NCI-H2196 treated with DMSO at 0.1 percent for 48 hours (cell line): ENCODE data around the gene NUCB2.

Experiments
- DNase-seq: peaks from one replicate; lab custom pipeline; 2025; ENCODE audit not compliant: unreplicated experiment; lab: John Stamatoyannopoulos, UW

The NUCB2 gene

DNA sequence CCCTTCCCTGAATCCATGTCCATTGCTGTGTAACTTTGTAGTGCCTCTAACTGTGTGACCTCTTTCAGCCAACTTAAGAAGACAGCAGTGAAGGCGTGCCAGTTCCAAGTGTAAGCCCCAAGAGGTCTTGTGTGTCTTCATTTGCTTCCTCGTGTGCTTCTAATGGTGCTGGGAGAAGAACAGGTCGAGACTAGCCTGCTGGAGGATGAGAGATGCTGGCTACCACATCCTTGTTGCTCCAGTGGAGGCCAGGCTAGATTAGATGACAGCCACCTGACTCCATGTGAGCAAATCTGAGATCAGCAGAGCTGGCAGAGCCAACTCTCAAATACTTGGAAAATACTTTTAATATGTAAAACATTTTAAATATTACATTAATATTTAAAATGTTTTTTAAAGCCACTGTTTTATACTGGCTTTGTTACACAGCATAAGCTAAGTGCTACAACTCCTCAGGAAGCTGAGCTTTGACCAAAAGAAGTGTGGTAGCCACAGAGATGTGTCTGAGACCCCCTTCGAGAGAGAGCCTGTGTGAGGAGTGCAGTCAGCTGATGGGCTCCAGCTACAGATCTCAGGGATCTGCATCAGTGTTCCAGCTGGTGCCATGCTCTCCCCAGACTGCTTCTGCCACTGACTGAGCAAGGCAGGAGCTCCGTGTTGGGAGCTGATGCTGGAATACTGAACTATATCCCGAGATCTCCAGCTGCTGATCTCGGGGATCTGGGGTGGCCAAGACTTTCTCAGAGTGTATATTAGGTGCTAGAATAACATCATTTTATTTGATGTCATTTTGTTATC lies 103.0 kb downstream of the NUCB2 start:
- no peak for DNase-seq

DNA sequence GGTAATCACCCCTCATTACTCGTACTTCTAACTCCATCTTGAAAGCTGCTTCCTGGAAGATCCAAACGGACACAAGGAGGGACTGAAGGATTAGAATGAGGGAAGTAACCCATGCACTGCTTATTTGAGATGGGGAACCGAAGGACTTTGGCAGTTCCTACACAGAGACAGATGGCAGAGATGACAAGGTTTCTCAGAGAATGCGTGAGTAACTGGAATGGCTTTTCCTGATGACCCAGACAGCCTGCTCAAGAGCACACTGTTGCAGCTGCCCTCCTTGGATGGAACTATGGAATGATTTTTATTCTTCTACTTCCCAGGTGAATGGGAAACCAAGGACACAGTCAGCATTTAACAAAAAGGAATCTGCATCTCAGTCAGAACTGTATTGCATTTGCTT lies 104.6 kb downstream of the NUCB2 start:
- no peak for DNase-seq
